ENCODE measurements around the gene AVEN. TPM values are rescaled to one million over a fixed set of nuclear protein-coding genes. Genes with fewer than 3 reads are reported as not detected.

Gene AVEN
- polyA plus RNA-seq, 1 donor (not counting 4 experiments of a cell fraction or from before 2014, with no cell fraction given): 16.6 TPM

DNA sequence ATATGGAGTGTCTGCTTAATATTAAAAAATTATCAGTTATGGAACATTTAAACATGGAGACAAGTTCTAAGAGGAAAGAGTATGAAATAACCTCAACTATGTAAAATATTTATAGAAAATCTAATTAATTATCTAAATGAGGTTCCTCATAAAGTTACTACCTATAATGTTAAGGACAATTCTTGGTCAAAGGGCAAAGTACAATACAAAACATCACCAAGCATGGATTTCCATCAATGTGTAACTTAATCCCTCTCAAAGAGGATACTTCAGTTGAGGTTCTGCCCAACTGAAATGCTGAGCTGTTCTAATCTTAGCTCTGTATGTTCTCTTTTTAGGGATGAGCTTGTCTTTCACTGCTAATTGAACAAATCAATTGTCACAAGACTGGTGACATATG lies 126.7 kb downstream of the AVEN start:
- FAIRE-seq (no peak), DNase-seq (ENCODE audit: low read depth, low spot score) (no peak)
- no peaks in the 10 kb centered on the region for H3K9me1 ChIP-seq (ENCODE audit: control insufficient read depth, extremely low read depth, insufficient read depth, low read length)
- H3K9ac ChIP-seq (ENCODE audit: control insufficient read depth, extremely low read depth, insufficient read depth, low read length): no peak overlapping the region
- dilution Hi-C loops (cut with MboI; ENCODE audit: extremely low pct_ligation_motif_present, low sequenced_read_pairs): no loop called here
- no peaks in the 10 kb centered on the region for H3K9me3 ChIP-seq (ENCODE audit: control insufficient read depth, low read depth, low read length)
- H3K27ac ChIP-seq (ENCODE audit: control insufficient read depth, insufficient read depth, low read length): no peak overlapping the region
- H3K79me2 ChIP-seq (ENCODE audit: control insufficient read depth, insufficient read depth, low read length): no peaks in the 10 kb centered on the region
- H3K36me3 ChIP-seq (ENCODE audit: control insufficient read depth in 2 of 2, extremely low read depth in 1 of 2, insufficient read depth in 2 of 2, low read length in 2 of 2): no peaks in the 10 kb centered on the region
- no peaks in the 10 kb centered on the region for H4K20me1 ChIP-seq (ENCODE audit: control insufficient read depth, extremely low read depth, insufficient read depth, low read length)
- no peak overlapping the region for H2AFZ ChIP-seq (ENCODE audit: control insufficient read depth, low read length)
- H3K4me1 ChIP-seq (ENCODE audit: control insufficient read depth, extremely low read depth, insufficient read depth, low read length): peaks cover 29% of the 10 kb centered on the region
- TF ChIP-seq, protein P1, sequence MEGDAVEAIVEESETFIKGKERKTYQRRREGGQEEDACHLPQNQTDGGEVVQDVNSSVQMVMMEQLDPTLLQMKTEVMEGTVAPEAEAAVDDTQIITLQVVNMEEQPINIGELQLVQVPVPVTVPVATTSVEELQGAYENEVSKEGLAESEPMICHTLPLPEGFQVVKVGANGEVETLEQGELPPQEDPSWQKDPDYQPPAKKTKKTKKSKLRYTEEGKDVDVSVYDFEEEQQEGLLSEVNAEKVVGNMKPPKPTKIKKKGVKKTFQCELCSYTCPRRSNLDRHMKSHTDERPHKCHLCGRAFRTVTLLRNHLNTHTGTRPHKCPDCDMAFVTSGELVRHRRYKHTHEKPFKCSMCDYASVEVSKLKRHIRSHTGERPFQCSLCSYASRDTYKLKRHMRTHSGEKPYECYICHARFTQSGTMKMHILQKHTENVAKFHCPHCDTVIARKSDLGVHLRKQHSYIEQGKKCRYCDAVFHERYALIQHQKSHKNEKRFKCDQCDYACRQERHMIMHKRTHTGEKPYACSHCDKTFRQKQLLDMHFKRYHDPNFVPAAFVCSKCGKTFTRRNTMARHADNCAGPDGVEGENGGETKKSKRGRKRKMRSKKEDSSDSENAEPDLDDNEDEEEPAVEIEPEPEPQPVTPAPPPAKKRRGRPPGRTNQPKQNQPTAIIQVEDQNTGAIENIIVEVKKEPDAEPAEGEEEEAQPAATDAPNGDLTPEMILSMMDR (optimal IDR thresholded peaks at IDR 0.05 in 1 of 3, IDR thresholded peaks at IDR 0.05 in 1 of 3, conservative IDR thresholded peaks at IDR 0.05 in 1 of 3; ENCODE audit: extremely low read depth in 1 of 3, insufficient read depth in 2 of 3, low read length in 3 of 3): no peak
- no peak for TF ChIP-seq EZH2 (IDR thresholded peaks at IDR 0.05; ENCODE audit: low read length)
- no peaks in the 10 kb centered on the region for H3K27me3 ChIP-seq (ENCODE audit: control insufficient read depth, extremely low read depth, insufficient read depth, low read length)
- no peak overlapping the region for H3K4me3 ChIP-seq (ENCODE audit: control insufficient read depth in 2 of 3, extremely low read depth in 1 of 3, insufficient read depth in 2 of 3, low read depth in 1 of 3, low read length in 3 of 3)
- H3K4me2 ChIP-seq (ENCODE audit: control insufficient read depth, extremely low read depth, insufficient read depth, low read depth, low read length): no peak overlapping the region

DNA sequence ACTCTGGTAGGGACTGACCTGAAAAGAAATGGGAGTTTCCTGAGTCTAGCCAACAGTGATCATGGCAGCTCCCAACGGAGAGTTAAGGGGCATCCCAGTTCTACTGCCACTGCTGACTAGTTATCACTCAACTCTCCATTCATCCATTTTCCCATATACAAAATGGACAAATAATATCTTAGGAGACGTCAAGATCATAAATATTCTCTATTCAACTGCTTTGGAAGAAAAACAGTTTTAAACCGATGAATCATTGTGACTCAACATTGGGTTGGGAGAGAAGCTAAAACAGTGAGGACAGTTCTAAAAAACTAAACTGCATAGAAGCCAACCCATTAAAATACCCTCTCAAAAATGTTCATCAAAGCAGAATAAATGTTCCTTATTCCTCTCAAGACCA lies 128.3 kb downstream of the AVEN start:
- peaks cover 24% of the 10 kb centered on the region for H3K4me1 ChIP-seq (ENCODE audit: control insufficient read depth, extremely low read depth, insufficient read depth, low read length)
- H2AFZ ChIP-seq (ENCODE audit: control insufficient read depth, low read length): no peak overlapping the region
- TF ChIP-seq, protein P1 (optimal IDR thresholded peaks at IDR 0.05 in 1 of 3, IDR thresholded peaks at IDR 0.05 in 1 of 3, conservative IDR thresholded peaks at IDR 0.05 in 1 of 3; ENCODE audit: extremely low read depth in 1 of 3, insufficient read depth in 2 of 3, low read length in 3 of 3): no peak
- no peak for TF ChIP-seq EZH2 (IDR thresholded peaks at IDR 0.05; ENCODE audit: low read length)
- H3K4me2 ChIP-seq (ENCODE audit: control insufficient read depth, extremely low read depth, insufficient read depth, low read depth, low read length): peak overlapping the region; percentile 20
- no peak overlapping the region for H3K27ac ChIP-seq (ENCODE audit: control insufficient read depth, insufficient read depth, low read length)
- H3K4me3 ChIP-seq (ENCODE audit: control insufficient read depth in 2 of 3, extremely low read depth in 1 of 3, insufficient read depth in 2 of 3, low read depth in 1 of 3, low read length in 3 of 3): no peak overlapping the region
- no peak overlapping the region for H3K9ac ChIP-seq (ENCODE audit: control insufficient read depth, extremely low read depth, insufficient read depth, low read length)
- DNase-seq (ENCODE audit: low read depth, low spot score): no peak
- no peaks in the 10 kb centered on the region for H3K27me3 ChIP-seq (ENCODE audit: control insufficient read depth, extremely low read depth, insufficient read depth, low read length)
- FAIRE-seq: no peak
- H3K36me3 ChIP-seq (ENCODE audit: control insufficient read depth in 2 of 2, extremely low read depth in 1 of 2, insufficient read depth in 2 of 2, low read length in 2 of 2): no peaks in the 10 kb centered on the region
- no peaks in the 10 kb centered on the region for H4K20me1 ChIP-seq (ENCODE audit: control insufficient read depth, extremely low read depth, insufficient read depth, low read length)
- no peaks in the 10 kb centered on the region for H3K79me2 ChIP-seq (ENCODE audit: control insufficient read depth, insufficient read depth, low read length)
- no peaks in the 10 kb centered on the region for H3K9me3 ChIP-seq (ENCODE audit: control insufficient read depth, low read depth, low read length)
- dilution Hi-C loops (cut with MboI; ENCODE audit: extremely low pct_ligation_motif_present, low sequenced_read_pairs): no loop called here
- H3K9me1 ChIP-seq (ENCODE audit: control insufficient read depth, extremely low read depth, insufficient read depth, low read length): no peaks in the 10 kb centered on the region
